HG02885 (cell line): ENCODE results near the gene PTPN14.

ENCODE experiments used
- ATAC-seq: cut with Tn5 transposase; IDR thresholded peaks from one replicate; pipeline ENCODE4 v1.9.1; 2021; ENCODE audit warnings: mild to moderate bottlenecking; ENCODE audit not compliant: unreplicated experiment, poor library complexity

Gene PTPN14

DNA sequence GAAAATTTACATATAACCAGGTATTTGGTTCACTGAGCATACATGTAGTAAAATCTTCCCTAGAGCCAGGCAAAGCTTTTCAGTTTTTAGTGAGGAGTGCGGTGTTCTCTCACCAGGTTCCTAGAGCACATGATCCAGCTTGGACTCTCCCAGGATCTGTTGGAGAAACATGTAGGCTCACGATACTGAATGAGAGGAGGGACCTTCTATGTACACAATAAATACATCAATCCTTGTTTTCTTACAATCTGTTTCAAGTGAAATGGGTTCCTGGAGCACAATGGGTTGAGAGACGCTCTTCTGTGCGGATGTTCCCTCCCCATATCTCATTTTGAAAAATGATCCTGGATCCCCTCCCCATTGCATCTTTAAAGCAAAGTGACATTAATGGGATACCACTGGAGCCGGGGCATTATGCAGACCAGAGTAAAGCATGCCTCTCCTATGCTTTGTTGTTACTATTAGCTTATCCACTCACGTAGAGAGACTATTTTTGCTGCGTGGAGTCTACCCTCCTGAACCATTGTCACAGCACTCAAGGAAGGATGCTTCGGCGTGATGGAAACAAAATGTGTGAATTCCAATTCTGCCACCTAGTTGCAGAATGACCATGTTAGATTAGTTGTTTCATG lies 251.1 kb downstream of the PTPN14 start:
- ATAC-seq, result no peak
